T-helper 2 cell treated with Interferon-gamma antibody and Interleukin-4, amounts not matched to agents 100 ng/mL and 5 ng/mL, for 36 hours (primary cell): Measurements from ENCODE around the gene MED26. TPM values are rescaled to one million over a fixed set of nuclear protein-coding genes. Genes with fewer than 3 reads are reported as not detected.
"Not testable (repeated sequence)": the region's sequence is repeated elsewhere in the genome, so short reads cannot be mapped to it uniquely, and the experiment has no call there.

Experiments used
- intact Hi-C: fragments of 100-400 bp; cut with micrococcal nuclease; formaldehyde crosslinking; loops from one replicate; pipeline ENCODE4 v1.15.1; 2023
- total RNA-seq: library from RNA; stranded (reverse); gene quantifications from 2 replicates; pipeline ENCODE4 v1.2.3, GENCODE V29; 2022

MED26 gene
- total RNA-seq, 1 donor from 2014 or later = 15.8 TPM

- intact Hi-C loops = not testable (repeated sequence)
Observed at GRCh38 chr19:16651421-16652188, 23.6 kb upstream of the MED26 start.

- intact Hi-C loops = no loop called here
Observed at GRCh38 chr19:16650821-16651220, 22.8 kb upstream of the MED26 start.

- intact Hi-C loops = no loop called here
Observed at GRCh38 chr19:16649734-16650133, 21.7 kb upstream of the MED26 start.

GRCh38 chr19:16645140-16645539, 17.1 kb upstream of the MED26 start:
- intact Hi-C loops = no loop called here

- intact Hi-C loops = no loop called here
Observed at GRCh38 chr19:16641695-16642094, 13.7 kb upstream of the MED26 start.

- intact Hi-C loops = no loop called here
Observed at GRCh38 chr19:16640951-16641350, 12.9 kb upstream of the MED26 start.

- intact Hi-C loops = no loop called here
Observed at GRCh38 chr19:16638666-16639065, 10.7 kb upstream of the MED26 start.

GRCh38 chr19:16637535-16637934, 9.5 kb upstream of the MED26 start:
- intact Hi-C loops = no loop called here

GRCh38 chr19:16631465-16631864, 3.5 kb upstream of the MED26 start:
- intact Hi-C loops = no loop called here

GRCh38 chr19:16628984-16629691, 1.1 kb upstream of the MED26 start:
- intact Hi-C loops = loop anchor here (1.0 to 2.0 kb wide), 6 partner anchors 31 to 157 kb away; partner anchors contain the start of genes C19orf44, CALR3, CHERP and SLC35E1

- intact Hi-C loops = loop anchor here (1.0 to 2.0 kb wide), 6 partner anchors 32 to 156 kb away; partner anchors contain the start of genes C19orf44, CALR3, CHERP and SLC35E1
Observed at GRCh38 chr19:16627928-16628182, 149 bp downstream of the MED26 start.

GRCh38 chr19:16627193-16627927, 644 bp downstream of the MED26 start:
- intact Hi-C loops = no loop called here

- intact Hi-C loops = no loop called here
Observed at GRCh38 chr19:16626796-16627192, 1.2 kb downstream of the MED26 start.

GRCh38 chr19:16625163-16625958, 2.6 kb downstream of the MED26 start:
- intact Hi-C loops = no loop called here

GRCh38 chr19:16624236-16624635, 3.8 kb downstream of the MED26 start:
- intact Hi-C loops = no loop called here

- intact Hi-C loops = no loop called here
Observed at GRCh38 chr19:16623576-16623975, 4.4 kb downstream of the MED26 start.

- intact Hi-C loops = no loop called here
Observed at GRCh38 chr19:16623066-16623465, 4.9 kb downstream of the MED26 start.

- intact Hi-C loops = no loop called here
Observed at GRCh38 chr19:16621165-16621800, 6.7 kb downstream of the MED26 start.

GRCh38 chr19:16620584-16620983, 7.4 kb downstream of the MED26 start:
- intact Hi-C loops = no loop called here

- intact Hi-C loops = no loop called here
Observed at GRCh38 chr19:16620018-16620417, 8.0 kb downstream of the MED26 start.

GRCh38 chr19:16619457-16619856, 8.5 kb downstream of the MED26 start:
- intact Hi-C loops = no loop called here
